HepG2 (cell line): Measurements from ENCODE around the gene PLIN1. TPM values are rescaled to one million over a fixed set of nuclear protein-coding genes. Genes with fewer than 3 reads are reported as not detected.
A peak's percentile ranks its signal among the peaks of the same experiment; 100 is the strongest.

ENCODE experiments used
- AGO1 ChIP-seq: fragments of 200-400 bp; formaldehyde crosslinking; IDR thresholded peaks from 2 replicates; pipeline ENCODE4 v1.6.1; 2017; ENCODE audit warnings: mild to moderate bottlenecking, low read depth, low read length, moderate library complexity; ENCODE audit not compliant: poor library complexity, severe bottlenecking
- BRCA1 ChIP-seq: sonication (generic); formaldehyde crosslinking; IDR thresholded peaks from 2 replicates; pipeline ENCODE4 v1.4.0; 2020; ENCODE audit warnings: missing genetic modification reagents
- CENPX ChIP-seq: sonication (generic); formaldehyde crosslinking; IDR thresholded peaks from 2 replicates; pipeline ENCODE4 v1.9.0; 2021; ENCODE audit warnings: mild to moderate bottlenecking, missing genetic modification reagents, moderate library complexity
- FOSL1 ChIP-seq: sonication (generic); formaldehyde crosslinking; IDR thresholded peaks from 2 replicates; pipeline ENCODE4 v1.9.0; 2021; ENCODE audit warnings: missing genetic modification reagents, borderline replicate concordance
- FOSL2 ChIP-seq: sonication (generic); formaldehyde crosslinking; IDR thresholded peaks from 2 replicates; pipeline ENCODE4 v1.4.0; 2020; ENCODE audit warnings: missing genetic modification reagents
- FOXA3 ChIP-seq: IDR thresholded peaks from 2 replicates; pipeline ENCODE4 v1.6.1; 2016; ENCODE audit warnings: missing genetic modification reagents, missing compliant biosample characterization
- KLF15 ChIP-seq: sonication (generic); formaldehyde crosslinking; IDR thresholded peaks from 2 replicates; pipeline ENCODE4 v1.8.1; 2023; ENCODE audit warnings: borderline replicate concordance, mild to moderate bottlenecking, inconsistent platforms, missing genetic modification reagents, mixed read lengths
- MEIS2 ChIP-seq: sonication (generic); formaldehyde crosslinking; IDR thresholded peaks from 2 replicates; pipeline ENCODE4 v1.9.0; 2021; ENCODE audit warnings: mild to moderate bottlenecking, missing genetic modification reagents
- PLRG1 ChIP-seq: fragments of 450-650 bp; conservative IDR thresholded peaks from 2 replicates; pipeline ENCODE4 v1.6.1; 2016
- PTBP1 ChIP-seq: fragments of 200-400 bp; formaldehyde crosslinking; IDR thresholded peaks from 2 replicates; pipeline ENCODE4 v1.6.1; 2018; ENCODE audit warnings: low read length, low read depth; ENCODE audit not compliant: poor library complexity, severe bottlenecking
- SMC3 ChIP-seq: IDR thresholded peaks from 2 replicates; pipeline ENCODE4 v1.6.1; 2011; ENCODE audit warnings: low read length, improper control_type of control experiment
- TAF1 ChIP-seq: sonication (generic); formaldehyde crosslinking; IDR thresholded peaks from 2 replicates; pipeline ENCODE4 v1.4.0; 2020; ENCODE audit warnings: missing genetic modification reagents
- TMF1 ChIP-seq: sonication (generic); formaldehyde crosslinking; IDR thresholded peaks from 2 replicates; pipeline ENCODE4 v1.8.1; 2022; ENCODE audit warnings: low read depth, missing genetic modification reagents
- TSC22D2 ChIP-seq: sonication (generic); formaldehyde crosslinking; IDR thresholded peaks from 2 replicates; pipeline ENCODE4 v1.5.1; 2020; ENCODE audit warnings: missing genetic modification reagents, mild to moderate bottlenecking, borderline replicate concordance
- ZBTB7A ChIP-seq: sonication (generic); formaldehyde crosslinking; IDR thresholded peaks from 2 replicates; pipeline ENCODE4 v1.8.0; 2022; ENCODE audit warnings: mild to moderate bottlenecking, missing genetic modification reagents
- ZKSCAN5 ChIP-seq: sonication (generic); formaldehyde crosslinking; IDR thresholded peaks from 2 replicates; pipeline ENCODE4 v1.5.1; 2020; ENCODE audit warnings: mild to moderate bottlenecking, missing genetic modification reagents
- ZNF124 ChIP-seq: sonication (generic); formaldehyde crosslinking; IDR thresholded peaks from 2 replicates; pipeline ENCODE4 v1.4.0; 2020; ENCODE audit warnings: missing genetic modification reagents
- ZNF337 ChIP-seq: sonication (generic); formaldehyde crosslinking; IDR thresholded peaks from 2 replicates; pipeline ENCODE4 v1.5.1; 2020; ENCODE audit warnings: missing genetic modification reagents, low read depth, mild to moderate bottlenecking, borderline replicate concordance
- ZNF563 ChIP-seq: sonication (generic); formaldehyde crosslinking; IDR thresholded peaks from 2 replicates; pipeline ENCODE4 v1.8.0; 2022; ENCODE audit warnings: mild to moderate bottlenecking, moderate library complexity, missing genetic modification reagents
- ZNF672 ChIP-seq: sonication (generic); formaldehyde crosslinking; IDR thresholded peaks from 2 replicates; pipeline ENCODE4 v1.8.1; 2022; ENCODE audit warnings: missing genetic modification reagents
- ZNF841 ChIP-seq: sonication (generic); formaldehyde crosslinking; IDR thresholded peaks from 2 replicates; pipeline ENCODE4 v1.8.1; 2023; ENCODE audit warnings: missing genetic modification reagents, borderline replicate concordance
- polyA plus RNA-seq, 8 experiments: library from polyadenylated mRNA; depleted of rRNA in 3 of 8; stranded (reverse) in 7 of 8; unstranded in 1 of 8; fragments of >200 nt; fragmentation: Illumina TruSeq in 4 of 8; extraction: Trizol in 4 of 8; gene quantifications; 2 replicates each; pipeline versions ENCODE4 v1.2.1 to v1.2.3, GENCODE V29; 2011 to 2016; ENCODE audit warnings: low read depth in 4 of 8, missing spikeins in 1 of 8, mixed read lengths in 1 of 8; ENCODE audit not compliant: insufficient read depth in 1 of 8
- total RNA-seq, 5 experiments: library from RNA; depleted of rRNA; stranded (reverse); fragments of >200 nt; fragmentation: Illumina TruSeq; extraction: Trizol; gene quantifications; 2 replicates each; pipeline ENCODE4 v1.2.3, GENCODE V29; 2016; ENCODE audit warnings: low read depth in 1 of 5
- TF ChIP-seq, protein P1 (sequence below): sonication (generic); formaldehyde crosslinking; IDR thresholded peaks from one replicate; pipeline ENCODE4 v1.5.1; 2020; ENCODE audit warnings: mild to moderate bottlenecking, missing genetic modification reagents; ENCODE audit errors: not compliant biosample characterization
- TF ChIP-seq, protein P2 (sequence below): sonication (generic); formaldehyde crosslinking; IDR thresholded peaks from 2 replicates; pipeline ENCODE4 v1.8.1; 2023; ENCODE audit warnings: mild to moderate bottlenecking, missing genetic modification reagents, borderline replicate concordance

Gene PLIN1
- total and polyA plus RNA-seq, 2 of the 13 experiments (the other 11 are each of a cell fraction or from before 2014, with no cell fraction given), result 0.74 to 1.2 TPM

DNA sequence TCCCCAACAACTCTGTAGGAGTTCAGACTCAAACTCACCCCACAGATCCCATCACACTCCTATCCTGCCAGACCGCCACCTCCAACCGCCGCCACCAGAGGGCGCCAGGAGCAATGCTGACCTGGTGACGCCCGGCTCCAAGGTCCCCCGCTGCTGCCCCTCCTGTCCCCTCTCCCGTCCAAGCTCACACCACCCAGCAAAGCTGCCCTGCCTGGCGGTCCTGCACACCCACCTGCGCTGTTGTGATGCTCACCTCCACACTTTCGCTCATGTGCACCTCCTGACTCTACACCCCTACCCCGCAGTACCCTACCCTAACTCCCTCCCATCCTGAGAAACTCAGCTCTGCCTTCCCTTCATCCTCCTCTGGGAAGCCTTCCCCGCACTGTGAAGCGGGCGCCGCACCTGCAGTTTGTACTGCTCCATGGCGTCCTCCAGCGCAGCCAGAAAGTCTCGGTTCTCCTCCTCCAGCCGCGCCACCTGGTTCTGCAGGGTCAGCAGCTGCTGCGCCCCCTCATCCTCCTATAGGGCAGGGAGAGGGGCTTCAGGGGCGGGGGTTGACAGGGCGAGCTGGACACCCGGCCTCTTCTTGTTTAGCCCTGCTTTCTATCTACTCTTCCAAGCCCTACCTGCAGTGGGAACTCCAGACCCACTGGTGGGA, 31.8 kb downstream of the PLIN1 start (continued):
- TF ChIP-seq ZNF841 (CRISPR knock-in tag) (no peak), ZNF337 (CRISPR knock-in tag) (no peak), CENPX (CRISPR knock-in tag) (no peak), ZNF672 (no peak), TAF1 (no peak), TMF1 (CRISPR knock-in tag) (no peak), FOXA3 (0 out of 2 replicates have a peak, but pooled peaks have one; percentile 14), ZBTB7A (CRISPR knock-in tag) (no peak), ZNF563 (CRISPR knock-in tag) (no peak), PTBP1 (no peak), FOSL2 (CRISPR knock-in tag) (0 out of 2 replicates have a peak, but pooled peaks have one; percentile 21), FOSL1 (CRISPR knock-in tag) (no peak), MEIS2 (CRISPR knock-in tag) (0 out of 2 replicates have a peak, but pooled peaks have one; percentile 23), KLF15 (CRISPR knock-in tag) (no peak), SMC3 (peak; percentile 57; the same call in 1 of the 2 replicates), BRCA1 (no peak), ZNF124 (CRISPR knock-in tag) (no peak), TSC22D2 (no peak), PLRG1 (no peak), AGO1 (no peak), ZKSCAN5 (no peak)
- TF ChIP-seq, protein P1, sequence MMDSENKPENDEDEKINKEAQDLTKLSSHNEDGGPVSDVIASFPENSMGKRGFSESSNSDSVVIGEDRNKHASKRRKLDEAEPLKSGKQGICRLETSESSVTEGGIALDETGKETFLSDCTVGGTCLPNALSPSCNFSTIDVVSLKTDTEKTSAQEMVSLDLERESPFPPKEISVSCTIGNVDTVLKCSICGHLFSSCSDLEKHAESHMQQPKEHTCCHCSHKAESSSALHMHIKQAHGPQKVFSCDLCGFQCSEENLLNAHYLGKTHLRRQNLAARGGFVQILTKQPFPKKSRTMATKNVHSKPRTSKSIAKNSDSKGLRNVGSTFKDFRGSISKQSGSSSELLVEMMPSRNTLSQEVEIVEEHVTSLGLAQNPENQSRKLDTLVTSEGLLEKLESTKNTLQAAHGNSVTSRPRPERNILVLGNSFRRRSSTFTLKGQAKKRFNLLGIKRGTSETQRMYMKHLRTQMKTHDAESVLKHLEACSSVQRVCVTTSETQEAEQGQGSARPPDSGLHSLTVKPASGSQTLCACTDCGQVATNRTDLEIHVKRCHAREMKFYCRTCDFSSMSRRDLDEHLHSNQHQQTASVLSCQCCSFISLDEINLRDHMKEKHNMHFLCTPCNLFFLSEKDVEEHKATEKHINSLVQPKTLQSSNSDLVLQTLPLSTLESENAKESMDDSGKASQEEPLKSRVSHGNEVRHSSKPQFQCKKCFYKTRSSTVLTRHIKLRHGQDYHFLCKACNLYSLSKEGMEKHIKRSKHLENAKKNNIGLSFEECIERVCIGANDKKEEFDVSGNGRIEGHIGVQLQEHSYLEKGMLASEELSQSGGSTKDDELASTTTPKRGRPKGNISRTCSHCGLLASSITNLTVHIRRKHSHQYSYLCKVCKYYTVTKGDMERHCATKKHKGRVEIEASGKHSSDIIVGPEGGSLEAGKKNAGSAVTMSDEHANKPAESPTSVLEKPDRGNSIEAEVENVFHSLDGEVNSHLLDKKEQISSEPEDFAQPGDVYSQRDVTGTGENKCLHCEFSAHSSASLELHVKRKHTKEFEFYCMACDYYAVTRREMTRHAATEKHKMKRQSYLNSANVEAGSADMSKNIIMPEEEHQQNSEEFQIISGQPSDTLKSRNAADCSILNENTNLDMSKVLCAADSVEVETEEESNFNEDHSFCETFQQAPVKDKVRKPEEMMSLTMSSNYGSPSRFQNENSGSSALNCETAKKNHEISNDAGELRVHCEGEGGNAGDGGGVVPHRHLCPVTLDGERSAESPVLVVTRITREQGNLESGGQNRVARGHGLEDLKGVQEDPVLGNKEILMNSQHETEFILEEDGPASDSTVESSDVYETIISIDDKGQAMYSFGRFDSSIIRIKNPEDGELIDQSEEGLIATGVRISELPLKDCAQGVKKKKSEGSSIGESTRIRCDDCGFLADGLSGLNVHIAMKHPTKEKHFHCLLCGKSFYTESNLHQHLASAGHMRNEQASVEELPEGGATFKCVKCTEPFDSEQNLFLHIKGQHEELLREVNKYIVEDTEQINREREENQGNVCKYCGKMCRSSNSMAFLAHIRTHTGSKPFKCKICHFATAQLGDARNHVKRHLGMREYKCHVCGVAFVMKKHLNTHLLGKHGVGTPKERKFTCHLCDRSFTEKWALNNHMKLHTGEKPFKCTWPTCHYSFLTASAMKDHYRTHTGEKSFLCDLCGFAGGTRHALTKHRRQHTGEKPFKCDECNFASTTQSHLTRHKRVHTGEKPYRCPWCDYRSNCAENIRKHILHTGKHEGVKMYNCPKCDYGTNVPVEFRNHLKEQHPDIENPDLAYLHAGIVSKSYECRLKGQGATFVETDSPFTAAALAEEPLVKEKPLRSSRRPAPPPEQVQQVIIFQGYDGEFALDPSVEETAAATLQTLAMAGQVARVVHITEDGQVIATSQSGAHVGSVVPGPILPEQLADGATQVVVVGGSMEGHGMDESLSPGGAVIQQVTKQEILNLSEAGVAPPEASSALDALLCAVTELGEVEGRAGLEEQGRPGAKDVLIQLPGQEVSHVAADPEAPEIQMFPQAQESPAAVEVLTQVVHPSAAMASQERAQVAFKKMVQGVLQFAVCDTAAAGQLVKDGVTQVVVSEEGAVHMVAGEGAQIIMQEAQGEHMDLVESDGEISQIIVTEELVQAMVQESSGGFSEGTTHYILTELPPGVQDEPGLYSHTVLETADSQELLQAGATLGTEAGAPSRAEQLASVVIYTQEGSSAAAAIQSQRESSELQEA (CRISPR knock-in tag), result no peak
- TF ChIP-seq, protein P2, sequence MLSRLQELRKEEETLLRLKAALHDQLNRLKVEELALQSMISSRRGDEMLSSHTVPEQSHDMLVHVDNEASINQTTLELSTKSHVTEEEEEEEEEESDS, result no peak
